ENCODE results near the gene LBH. TPM values are rescaled to one million over a fixed set of nuclear protein-coding genes. Genes with fewer than 3 reads are reported as not detected.

LBH gene
- 91.4 TPM for total RNA-seq

- Histone ChIP-seq H3K4me3 (ENCODE audit: low read length) (peak within 1 kb of the TSS; percentile 80), H3K9me3 (ENCODE audit: low read depth, low read length) (no peaks in the 10 kb centered on the region), H3K4me1 (ENCODE audit: insufficient read depth, low read length) (peaks cover 67% of the 10 kb centered on the region), H3K27me3 (ENCODE audit: insufficient read depth, low read length) (peaks cover 27% of the 10 kb centered on the region)
These were observed at the start of gene LBH for GRCh38 chr2:30231212-30231995. Gene LBH (plus strand): TSS chr2:30231534. CDS start chr2:30231739, 205 bp downstream.

DNA sequence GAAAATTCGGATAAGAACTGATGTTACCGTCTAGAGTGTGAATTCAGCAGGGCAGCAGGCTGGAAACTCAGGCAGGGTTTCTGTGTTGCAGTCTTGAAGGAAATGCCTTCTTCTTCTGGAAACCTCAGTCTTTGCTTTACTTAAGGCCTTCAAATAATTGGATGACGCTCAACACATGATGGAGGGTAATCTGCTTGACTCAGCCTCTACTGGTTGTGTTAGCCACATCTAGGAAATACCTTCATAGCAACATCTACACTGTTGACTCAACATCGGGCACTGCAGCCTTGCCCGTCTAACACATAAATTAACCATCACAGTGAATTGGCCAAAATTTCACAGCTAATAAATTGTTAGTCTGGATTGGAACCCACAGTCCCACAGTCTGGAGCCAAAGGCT, 47.3 kb upstream of the LBH start:
- no peaks in the 10 kb centered on the region for H3K9me3 ChIP-seq (ENCODE audit: low read depth, low read length)
- no peak overlapping the region for H3K4me3 ChIP-seq (ENCODE audit: low read length)
- no peaks in the 10 kb centered on the region for H3K4me1 ChIP-seq (ENCODE audit: insufficient read depth, low read length)
- H3K27me3 ChIP-seq (ENCODE audit: insufficient read depth, low read length) = no peaks in the 10 kb centered on the region

- Histone ChIP-seq H3K4me1 (ENCODE audit: insufficient read depth, low read length) (no peaks in the 10 kb centered on the region), H3K4me3 (ENCODE audit: low read length) (no peak overlapping the region), H3K9me3 (ENCODE audit: low read depth, low read length) (no peaks in the 10 kb centered on the region), H3K27me3 (ENCODE audit: insufficient read depth, low read length) (no peaks in the 10 kb centered on the region)
These were observed 46.2 kb upstream of the LBH start for GRCh38 chr2:30185178-30185577.

DNA sequence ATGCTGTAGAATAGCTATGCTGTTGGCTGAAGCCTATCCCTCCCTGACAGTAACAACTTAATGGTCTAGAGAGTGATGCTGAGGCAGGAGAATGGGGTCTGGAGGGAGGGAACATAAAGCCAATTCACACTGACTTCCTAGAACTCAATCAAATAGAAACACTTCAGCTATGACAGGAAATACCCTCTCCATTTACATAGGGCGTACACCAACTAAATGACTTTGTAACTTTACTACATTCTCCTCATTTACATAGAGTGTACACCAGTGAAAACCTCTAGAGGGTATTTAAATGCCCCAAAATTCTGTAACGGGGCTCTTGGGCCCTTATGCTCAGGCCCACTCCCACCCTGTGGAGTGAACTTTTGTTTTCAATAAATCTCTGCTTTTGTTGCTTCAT, 43.0 kb upstream of the LBH start:
- Histone ChIP-seq H3K4me3 (ENCODE audit: low read length) (no peak overlapping the region), H3K27me3 (ENCODE audit: insufficient read depth, low read length) (no peaks in the 10 kb centered on the region), H3K4me1 (ENCODE audit: insufficient read depth, low read length) (no peaks in the 10 kb centered on the region), H3K9me3 (ENCODE audit: low read depth, low read length) (no peaks in the 10 kb centered on the region)

DNA sequence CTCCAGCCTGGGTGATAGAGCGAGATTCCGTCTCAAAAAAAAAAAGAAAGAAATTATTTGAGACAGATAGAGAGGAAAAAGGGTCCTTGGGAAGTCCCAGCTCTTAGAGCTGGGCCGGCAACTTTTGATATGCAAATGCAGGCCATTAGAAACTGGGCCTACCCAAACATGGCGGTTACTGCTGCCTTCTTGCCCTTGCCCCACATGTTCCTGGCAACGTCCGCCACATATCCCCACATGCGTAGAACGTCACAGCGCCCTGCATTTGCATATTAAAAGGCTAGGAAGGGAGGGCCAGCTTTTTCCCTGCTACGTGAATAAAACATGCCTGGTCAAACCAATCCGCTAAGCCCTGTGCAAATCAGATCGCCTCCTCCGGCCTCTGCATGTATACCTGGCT, 40.7 kb upstream of the LBH start:
- no peak overlapping the region for H3K4me3 ChIP-seq (ENCODE audit: low read length)
- H3K9me3 ChIP-seq (ENCODE audit: low read depth, low read length) = no peaks in the 10 kb centered on the region
- no peaks in the 10 kb centered on the region for H3K4me1 ChIP-seq (ENCODE audit: insufficient read depth, low read length)
- no peaks in the 10 kb centered on the region for H3K27me3 ChIP-seq (ENCODE audit: insufficient read depth, low read length)

DNA sequence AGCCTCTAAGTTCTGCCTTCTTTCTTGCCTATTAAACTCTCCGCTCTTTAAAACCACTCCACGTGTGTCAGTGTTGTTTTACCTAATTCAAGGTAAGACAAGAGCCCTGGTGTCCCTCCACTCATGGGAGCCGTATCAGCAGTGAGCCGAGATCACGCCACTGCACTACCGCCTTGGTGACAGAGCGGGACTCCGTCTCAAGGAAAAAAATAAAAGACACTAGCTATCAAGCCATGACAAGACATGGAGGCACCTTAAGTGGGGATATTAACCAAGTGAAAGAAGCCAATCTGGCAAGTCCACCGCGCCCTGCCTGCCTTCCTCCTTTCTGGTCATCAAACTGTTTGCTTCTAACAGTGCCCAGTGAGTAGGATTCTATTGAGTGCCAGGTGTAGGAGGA, 40.2 kb upstream of the LBH start:
- Histone ChIP-seq H3K27me3 (ENCODE audit: insufficient read depth, low read length) (no peaks in the 10 kb centered on the region), H3K4me1 (ENCODE audit: insufficient read depth, low read length) (no peaks in the 10 kb centered on the region), H3K4me3 (ENCODE audit: low read length) (no peak overlapping the region), H3K9me3 (ENCODE audit: low read depth, low read length) (no peaks in the 10 kb centered on the region)

DNA sequence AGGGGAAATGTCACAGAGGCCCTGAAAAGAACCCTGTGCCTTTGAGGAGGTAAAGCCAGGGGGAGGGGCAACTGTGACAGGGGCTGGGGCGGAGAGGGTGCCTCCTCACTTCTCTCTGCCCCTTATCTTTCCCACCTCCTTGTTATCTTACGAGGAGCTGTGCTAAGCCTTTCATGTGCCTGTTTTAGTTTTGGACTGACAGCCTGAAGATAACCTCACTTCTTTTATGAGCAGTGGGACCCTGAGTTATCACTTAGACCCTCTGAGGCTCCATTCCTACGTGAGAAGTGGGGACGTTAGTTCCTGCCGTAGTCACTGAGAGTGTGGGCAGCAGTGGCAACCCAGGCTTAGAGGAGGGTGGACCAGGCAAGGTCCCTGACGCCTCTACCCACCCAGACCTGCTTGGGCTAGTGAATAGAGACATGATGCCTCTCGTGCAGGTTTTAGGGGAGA, 39.5 kb upstream of the LBH start:
- Histone ChIP-seq H3K4me3 (ENCODE audit: low read length) (no peak overlapping the region), H3K27me3 (ENCODE audit: insufficient read depth, low read length) (no peaks in the 10 kb centered on the region), H3K9me3 (ENCODE audit: low read depth, low read length) (no peaks in the 10 kb centered on the region), H3K4me1 (ENCODE audit: insufficient read depth, low read length) (no peaks in the 10 kb centered on the region)

DNA sequence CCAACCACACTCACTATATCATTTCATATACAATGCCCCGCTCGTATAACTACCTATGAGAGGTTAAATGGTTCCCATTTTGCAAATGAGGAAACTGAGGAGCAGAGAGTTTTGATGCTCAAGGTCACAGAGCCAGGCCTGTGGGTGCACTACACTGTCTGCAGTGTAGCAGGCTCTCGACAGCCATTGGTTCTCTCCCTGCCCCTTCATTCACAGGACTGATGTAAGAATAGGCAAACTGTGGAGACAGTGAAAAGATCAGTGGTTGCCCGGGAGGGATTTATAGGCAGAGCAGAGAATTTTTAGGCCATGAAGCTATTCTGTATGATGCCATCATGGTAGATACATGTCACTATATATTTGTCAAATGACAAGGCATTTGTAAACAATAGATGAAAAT, 39.0 kb upstream of the LBH start:
- Histone ChIP-seq H3K27me3 (ENCODE audit: insufficient read depth, low read length) (no peaks in the 10 kb centered on the region), H3K9me3 (ENCODE audit: low read depth, low read length) (no peaks in the 10 kb centered on the region), H3K4me1 (ENCODE audit: insufficient read depth, low read length) (no peaks in the 10 kb centered on the region), H3K4me3 (ENCODE audit: low read length) (no peak overlapping the region)

GRCh38 chr2:30193104-30193681, 38.1 kb upstream of the LBH start:
- H3K9me3 ChIP-seq (ENCODE audit: low read depth, low read length) = no peaks in the 10 kb centered on the region
- no peak overlapping the region for H3K4me3 ChIP-seq (ENCODE audit: low read length)
- no peaks in the 10 kb centered on the region for H3K27me3 ChIP-seq (ENCODE audit: insufficient read depth, low read length)
- no peaks in the 10 kb centered on the region for H3K4me1 ChIP-seq (ENCODE audit: insufficient read depth, low read length)

DNA sequence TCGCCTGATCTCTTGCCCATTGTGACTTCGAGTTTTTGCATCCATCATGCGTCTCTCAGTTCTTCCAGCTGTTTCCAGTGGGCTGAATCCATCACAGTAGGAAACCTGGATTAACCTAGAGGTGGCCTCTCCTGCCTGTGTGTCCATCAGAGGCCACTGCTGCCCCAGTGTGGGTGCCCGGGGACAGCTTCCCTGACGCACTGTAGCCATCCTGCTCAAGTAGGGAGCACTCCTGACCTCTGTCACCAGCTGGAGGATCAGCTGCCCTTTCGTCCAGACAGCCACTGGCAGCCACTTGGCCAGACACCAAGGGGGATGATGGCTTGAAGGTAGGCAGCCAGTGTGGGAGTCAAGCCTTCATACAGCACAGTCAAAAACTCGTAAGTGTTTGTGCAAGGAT, 36.9 kb upstream of the LBH start:
- H3K9me3 ChIP-seq (ENCODE audit: low read depth, low read length) = no peaks in the 10 kb centered on the region
- no peaks in the 10 kb centered on the region for H3K4me1 ChIP-seq (ENCODE audit: insufficient read depth, low read length)
- H3K4me3 ChIP-seq (ENCODE audit: low read length) = no peak overlapping the region
- H3K27me3 ChIP-seq (ENCODE audit: insufficient read depth, low read length) = no peaks in the 10 kb centered on the region

GRCh38 chr2:30195016-30195415, 36.3 kb upstream of the LBH start:
- Histone ChIP-seq H3K9me3 (ENCODE audit: low read depth, low read length) (no peaks in the 10 kb centered on the region), H3K27me3 (ENCODE audit: insufficient read depth, low read length) (no peaks in the 10 kb centered on the region), H3K4me3 (ENCODE audit: low read length) (no peak overlapping the region), H3K4me1 (ENCODE audit: insufficient read depth, low read length) (no peaks in the 10 kb centered on the region)

DNA sequence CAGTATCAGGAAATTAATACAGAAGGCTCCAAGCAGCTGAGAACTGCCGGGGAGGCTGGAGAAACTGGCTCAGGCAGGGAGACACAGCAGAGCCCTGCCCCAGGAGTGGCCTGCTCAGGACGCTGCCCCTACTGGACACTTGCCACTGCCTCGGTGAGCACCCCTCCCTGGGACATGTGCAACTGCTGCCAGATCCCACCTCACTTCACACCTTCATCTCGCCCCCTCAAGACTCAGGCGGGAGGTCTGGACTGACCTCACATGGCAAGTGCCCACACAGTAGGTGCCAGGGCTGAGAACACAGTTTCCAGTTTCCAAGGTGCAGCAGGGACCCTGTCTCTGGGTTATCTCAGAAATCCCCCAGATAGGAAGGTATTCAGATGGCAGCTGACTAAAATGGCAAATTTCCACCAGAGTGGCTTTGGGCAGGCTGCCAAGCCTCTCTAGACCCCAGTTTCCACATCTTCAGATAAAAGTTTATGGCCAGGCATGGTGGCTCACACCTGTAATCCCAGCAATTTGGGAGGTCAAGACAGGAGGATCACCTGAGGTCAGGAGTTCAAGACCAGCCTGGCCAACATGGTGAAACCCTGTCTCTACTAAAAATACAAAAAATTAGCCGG, 33.7 kb upstream of the LBH start:
- Histone ChIP-seq H3K27me3 (ENCODE audit: insufficient read depth, low read length) (no peaks in the 10 kb centered on the region), H3K4me3 (ENCODE audit: low read length) (no peak overlapping the region), H3K9me3 (ENCODE audit: low read depth, low read length) (no peaks in the 10 kb centered on the region), H3K4me1 (ENCODE audit: insufficient read depth, low read length) (peaks cover 6% of the 10 kb centered on the region)

DNA sequence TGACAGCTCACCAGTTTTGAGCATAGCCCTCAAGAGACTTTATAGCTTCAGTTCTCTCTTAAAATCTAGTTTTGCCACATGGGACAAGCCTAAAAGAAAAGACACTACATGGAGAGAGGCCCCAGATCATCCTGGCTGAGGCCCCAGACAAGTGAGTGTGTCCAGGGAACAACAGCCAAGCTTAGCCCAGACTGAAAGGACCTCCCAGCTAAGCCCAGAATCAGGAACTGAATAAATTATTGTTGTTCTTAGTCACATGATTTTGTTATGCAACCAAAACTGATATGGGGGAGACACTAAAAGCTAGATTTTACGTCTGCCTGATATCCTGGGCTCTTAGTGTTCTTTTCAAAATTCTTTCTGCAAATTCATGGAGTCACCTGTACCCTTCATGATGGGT, 29.3 kb upstream of the LBH start:
- Histone ChIP-seq H3K4me1 (ENCODE audit: insufficient read depth, low read length) (peaks cover 6% of the 10 kb centered on the region), H3K27me3 (ENCODE audit: insufficient read depth, low read length) (no peaks in the 10 kb centered on the region), H3K4me3 (ENCODE audit: low read length) (no peak overlapping the region), H3K9me3 (ENCODE audit: low read depth, low read length) (no peaks in the 10 kb centered on the region)

DNA sequence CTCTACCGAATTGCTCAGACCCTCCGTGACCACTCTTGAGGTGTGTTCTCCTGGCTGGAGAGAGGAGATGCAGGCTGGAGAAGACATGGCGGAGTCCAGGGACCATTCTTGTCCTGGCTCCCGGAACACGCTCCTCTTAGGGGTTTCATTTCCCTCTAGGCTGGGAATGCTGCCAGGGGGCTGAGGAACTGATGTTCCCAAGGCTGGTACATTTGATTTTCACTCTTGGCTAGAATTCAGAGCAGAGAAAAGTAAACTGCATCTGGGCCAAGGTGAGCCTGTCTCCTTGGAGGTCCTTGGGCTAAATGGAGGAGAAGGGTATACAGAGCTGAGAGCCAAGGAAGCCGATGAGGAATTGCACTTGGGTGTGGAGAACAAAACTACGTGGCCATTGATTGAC, 28.2 kb upstream of the LBH start:
- Histone ChIP-seq H3K9me3 (ENCODE audit: low read depth, low read length) (no peaks in the 10 kb centered on the region), H3K4me1 (ENCODE audit: insufficient read depth, low read length) (peaks cover 6% of the 10 kb centered on the region), H3K27me3 (ENCODE audit: insufficient read depth, low read length) (no peaks in the 10 kb centered on the region), H3K4me3 (ENCODE audit: low read length) (no peak overlapping the region)

- no peak overlapping the region for H3K4me3 ChIP-seq (ENCODE audit: low read length)
- H3K9me3 ChIP-seq (ENCODE audit: low read depth, low read length) = no peaks in the 10 kb centered on the region
- no peaks in the 10 kb centered on the region for H3K27me3 ChIP-seq (ENCODE audit: insufficient read depth, low read length)
- H3K4me1 ChIP-seq (ENCODE audit: insufficient read depth, low read length) = peaks cover 12% of the 10 kb centered on the region
These were observed 27.1 kb upstream of the LBH start for GRCh38 chr2:30204281-30204680.

DNA sequence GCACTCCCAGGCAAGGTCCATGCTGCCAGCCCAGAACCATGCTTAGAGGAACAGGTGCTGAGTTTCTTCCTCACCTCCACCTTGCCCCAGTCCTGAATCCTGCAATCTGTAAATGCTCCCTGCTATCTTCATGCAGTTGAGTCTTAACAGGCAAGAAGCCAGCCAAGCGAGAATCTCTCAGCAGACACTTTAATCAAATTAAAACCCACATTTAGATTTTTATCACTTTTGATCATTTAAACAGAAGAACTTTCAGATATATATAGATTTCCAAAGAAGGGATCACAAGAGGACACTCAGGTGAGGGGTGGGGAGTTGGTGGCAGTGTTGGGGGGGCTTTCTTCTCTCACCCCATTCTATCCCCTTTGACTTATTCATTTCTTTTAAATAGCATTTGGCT, 25.9 kb upstream of the LBH start:
- Histone ChIP-seq H3K4me3 (ENCODE audit: low read length) (no peak overlapping the region), H3K9me3 (ENCODE audit: low read depth, low read length) (no peaks in the 10 kb centered on the region), H3K27me3 (ENCODE audit: insufficient read depth, low read length) (no peaks in the 10 kb centered on the region), H3K4me1 (ENCODE audit: insufficient read depth, low read length) (peaks cover 16% of the 10 kb centered on the region)

Data from mononuclear cell (primary cell).